GM19372 (cell line): Measurements from ENCODE around the gene PTPRC.

Experiments used
- ATAC-seq: cut with Tn5 transposase; IDR thresholded peaks from one replicate; pipeline ENCODE4 v1.9.1; 2021; ENCODE audit warnings: mild to moderate bottlenecking, low read depth, moderate library complexity; ENCODE audit not compliant: unreplicated experiment

PTPRC gene

GRCh38 chr1:198798923-198799386, 160.1 kb downstream of the PTPRC start:
- ATAC-seq = peak; percentile 58

- ATAC-seq = no peak
Observed at GRCh38 chr1:198805498-198806151, 166.8 kb downstream of the PTPRC start.

- no peak for ATAC-seq
Observed at GRCh38 chr1:198806861-198807260, 168.0 kb downstream of the PTPRC start.
